Activated CD4-positive, alpha-beta T cell treated with anti-CD3 and anti-CD28 coated beads for 48 hours (primary cell): ENCODE results near the gene PLIN5.
"Not testable (repeated sequence)": the region's sequence is repeated elsewhere in the genome, so short reads cannot be mapped to it uniquely, and the experiment has no call there.

Experiments
- DNase-seq: peaks from one replicate; pipeline ENCODE4 v3.0.0-alpha.2; 2020

PLIN5 gene

DNA sequence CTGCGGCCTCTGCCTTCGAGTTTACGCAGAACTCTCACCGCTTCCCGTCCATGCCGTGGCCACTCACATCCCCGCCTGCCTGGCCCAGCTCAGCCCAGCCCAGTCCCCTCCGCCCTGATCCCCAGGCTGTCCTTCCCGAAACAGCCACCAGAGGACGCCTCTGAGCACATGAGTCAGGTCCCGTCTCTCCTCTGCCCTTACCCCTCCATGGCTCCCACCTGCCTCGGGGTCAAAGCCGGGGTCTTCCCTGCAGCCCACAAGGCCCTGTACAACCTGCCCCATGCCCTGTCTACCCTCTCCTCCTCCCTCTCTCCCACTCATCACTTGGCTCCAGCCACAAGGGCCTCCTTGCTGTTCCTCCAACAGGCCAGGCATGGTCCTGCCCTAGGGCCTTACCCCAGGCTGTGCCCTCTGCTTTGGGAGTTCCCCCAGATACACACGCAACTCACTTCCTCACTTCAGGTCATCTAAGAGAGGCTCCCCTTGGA lies 32.6 kb upstream of the PLIN5 start:
- peak; percentile 82 for DNase-seq

DNA sequence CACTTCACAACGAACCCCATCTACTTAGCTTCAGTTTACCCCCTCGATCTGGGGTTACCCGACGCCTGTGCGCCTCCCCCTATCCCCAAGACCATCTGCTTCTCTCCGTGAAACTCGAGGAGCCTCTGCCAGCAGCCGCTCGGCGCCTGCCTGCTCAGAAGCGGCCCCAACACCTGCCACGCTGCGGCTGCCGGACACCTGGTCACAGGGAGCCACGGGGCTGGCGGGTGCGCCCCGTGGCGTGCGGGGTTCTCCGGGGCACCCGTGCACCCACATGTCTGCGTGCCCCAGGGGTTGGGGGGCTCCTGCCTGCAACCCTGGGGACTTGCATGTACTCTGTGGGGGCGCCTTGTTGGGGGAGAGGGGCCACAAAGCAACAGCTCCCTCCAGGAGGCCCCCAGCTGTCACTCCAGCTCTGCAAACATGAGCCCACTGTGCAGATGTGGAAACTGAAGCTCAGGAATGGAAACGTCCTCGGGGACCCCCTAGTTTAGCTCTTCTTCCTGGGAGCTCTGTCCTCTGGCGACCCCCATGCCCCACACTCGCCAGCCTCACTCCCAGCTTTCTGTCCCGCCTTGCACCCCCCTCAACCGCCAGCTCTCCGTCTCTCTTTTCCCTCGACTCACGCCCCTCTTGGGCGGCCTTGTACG lies 31.5 kb upstream of the PLIN5 start:
- no peak for DNase-seq

DNA sequence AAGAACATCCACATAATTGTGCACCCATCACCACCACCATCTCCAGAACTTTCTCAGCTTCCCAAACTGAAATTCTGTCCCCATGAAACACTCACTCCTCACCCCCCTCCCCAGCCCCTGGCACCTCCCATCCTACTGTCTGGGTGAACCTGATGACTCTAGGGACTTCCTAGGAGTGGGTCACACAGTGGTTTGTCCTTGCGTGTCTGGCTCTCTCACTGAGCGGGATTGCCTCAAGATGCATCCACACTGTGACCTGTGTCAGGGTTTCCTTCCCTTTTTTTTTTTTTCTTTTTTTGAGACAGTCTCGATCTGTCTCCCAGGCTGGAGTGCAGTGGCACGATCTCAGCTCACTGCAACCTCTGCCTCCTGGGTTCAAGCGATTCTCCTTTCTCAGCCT lies 28.5 kb upstream of the PLIN5 start:
- not testable (repeated sequence) for DNase-seq

DNA sequence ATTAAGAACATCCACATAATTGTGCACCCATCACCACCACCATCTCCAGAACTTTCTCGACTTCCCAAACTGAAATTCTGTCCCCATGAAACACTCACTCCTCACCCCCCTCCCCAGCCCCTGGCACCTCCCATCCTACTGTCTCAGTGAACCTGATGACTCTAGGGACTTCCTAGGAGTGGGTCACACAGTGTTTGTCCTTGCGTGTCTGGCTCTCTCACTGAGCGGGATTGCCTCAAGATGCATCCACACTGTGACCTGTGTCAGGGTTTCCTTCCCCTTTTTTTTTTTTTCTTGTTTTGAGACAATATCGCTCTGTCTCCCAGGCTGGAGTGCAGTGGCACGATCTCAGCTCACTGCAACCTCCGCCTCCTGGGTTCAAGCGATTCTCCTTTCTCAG lies 27.1 kb upstream of the PLIN5 start:
- DNase-seq: not testable (repeated sequence)

DNA sequence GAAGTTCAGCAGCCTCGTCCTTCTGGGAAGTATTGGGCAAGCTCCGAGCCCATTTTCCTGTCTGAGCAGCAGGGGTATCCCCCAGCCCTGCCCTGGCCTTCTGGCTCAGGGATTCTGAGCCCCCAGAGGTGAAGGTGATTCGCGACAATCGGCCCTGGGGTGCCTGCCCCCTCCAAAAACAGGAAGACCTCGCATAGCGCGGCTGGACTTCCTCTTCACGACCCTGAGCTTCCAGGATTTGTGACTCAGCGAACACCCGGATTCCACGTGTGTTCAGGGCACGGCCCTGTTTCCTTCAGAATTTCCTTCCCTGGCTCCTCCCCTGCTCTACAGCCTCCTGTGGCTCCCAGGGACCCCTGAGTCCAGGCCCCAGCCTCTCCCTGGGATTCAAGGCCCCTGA lies 24.5 kb upstream of the PLIN5 start, which contains the start of gene SEMA6B:
TSS of gene SEMA6B (minus strand) at position 116 of the 400 bp plus-strand sequence. CDS start 1,227 bp downstream, outside the sequence.
- no peak for DNase-seq

DNA sequence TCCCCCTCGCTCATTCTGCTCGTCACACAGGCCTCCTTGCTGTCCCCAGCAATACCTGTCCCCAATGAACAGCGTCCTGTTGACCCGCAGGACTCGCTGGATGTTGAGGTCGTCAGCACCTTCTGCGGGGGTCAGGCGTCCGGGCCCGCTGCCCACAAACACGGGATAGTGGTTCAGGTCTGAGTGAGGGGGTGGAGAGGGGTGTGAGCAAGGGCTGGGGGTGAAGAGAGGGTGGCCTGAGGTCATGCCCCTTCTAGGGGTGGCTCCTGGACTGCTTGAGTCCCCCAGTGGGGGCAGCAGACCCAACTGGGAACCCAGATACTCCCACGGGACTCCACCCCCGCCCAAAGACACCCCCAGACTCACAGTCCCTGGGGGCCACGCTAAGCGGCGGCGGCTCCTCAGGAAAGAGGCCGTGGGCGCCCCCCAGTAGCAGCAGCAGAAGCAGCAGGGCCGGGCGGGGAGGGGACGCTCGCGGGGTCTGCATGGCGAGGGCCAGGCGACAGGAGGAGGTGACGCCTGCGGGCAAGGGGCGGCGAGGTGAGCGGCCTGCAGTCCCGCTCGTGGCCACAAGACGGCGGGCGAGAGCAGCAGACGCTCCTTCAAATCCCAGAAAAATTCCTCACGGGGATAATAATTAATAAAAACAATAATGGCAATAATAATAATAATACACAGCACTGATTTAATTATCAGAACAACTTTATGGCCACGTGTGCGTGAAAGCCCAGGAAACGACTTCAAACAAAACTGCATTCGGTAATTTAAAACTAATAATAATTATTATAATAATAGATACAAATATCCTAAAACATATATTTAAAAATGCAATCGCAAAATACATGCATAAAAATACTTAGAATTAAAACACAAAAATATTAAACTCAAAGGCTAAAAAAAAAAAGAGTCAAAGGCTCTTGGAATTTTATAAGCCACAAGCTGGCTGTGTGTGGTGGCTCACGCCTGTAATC lies 23.2 kb upstream of the PLIN5 start:
- DNase-seq: peak; percentile 56

DNA sequence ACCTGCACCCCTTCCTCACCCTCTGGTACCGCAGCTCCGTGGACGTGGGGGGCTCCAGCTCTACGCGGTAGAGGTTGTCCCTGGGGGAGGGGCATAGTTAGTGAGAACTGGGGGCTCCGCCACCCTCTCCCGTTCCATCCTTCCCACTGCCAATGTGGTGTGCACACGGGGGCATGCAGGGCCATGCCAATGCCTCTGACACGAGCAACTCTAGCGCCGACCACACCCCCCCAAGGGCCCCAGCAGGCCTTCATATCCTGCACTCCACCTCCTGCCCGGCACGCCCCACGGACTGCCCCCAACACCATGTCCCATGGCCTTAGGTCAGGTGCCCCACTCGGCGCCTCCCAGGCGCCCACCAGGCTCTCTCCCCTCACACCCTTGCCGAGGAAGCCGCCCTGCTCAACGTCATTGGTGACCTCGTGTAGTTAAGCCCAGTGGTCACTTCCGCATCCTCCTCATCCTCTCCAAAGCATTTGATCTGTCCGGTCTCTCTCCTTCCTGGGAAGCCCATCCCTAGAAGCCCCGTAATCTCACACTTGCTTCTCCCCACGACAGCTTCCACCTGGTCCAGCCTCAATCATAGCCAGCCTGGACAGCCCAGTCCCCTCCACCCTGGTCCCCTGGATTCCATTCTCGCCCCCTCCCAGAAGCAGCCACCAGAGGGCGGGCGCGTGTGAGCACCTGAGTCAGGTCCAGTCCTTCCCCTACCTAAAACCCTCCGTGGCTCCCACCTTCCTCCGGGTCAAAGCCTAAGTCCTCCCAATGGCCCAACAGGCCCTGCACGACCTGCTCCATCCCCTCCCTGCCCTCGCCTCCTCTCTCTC lies 22.3 kb upstream of the PLIN5 start:
- peak; percentile 56 for DNase-seq

DNA sequence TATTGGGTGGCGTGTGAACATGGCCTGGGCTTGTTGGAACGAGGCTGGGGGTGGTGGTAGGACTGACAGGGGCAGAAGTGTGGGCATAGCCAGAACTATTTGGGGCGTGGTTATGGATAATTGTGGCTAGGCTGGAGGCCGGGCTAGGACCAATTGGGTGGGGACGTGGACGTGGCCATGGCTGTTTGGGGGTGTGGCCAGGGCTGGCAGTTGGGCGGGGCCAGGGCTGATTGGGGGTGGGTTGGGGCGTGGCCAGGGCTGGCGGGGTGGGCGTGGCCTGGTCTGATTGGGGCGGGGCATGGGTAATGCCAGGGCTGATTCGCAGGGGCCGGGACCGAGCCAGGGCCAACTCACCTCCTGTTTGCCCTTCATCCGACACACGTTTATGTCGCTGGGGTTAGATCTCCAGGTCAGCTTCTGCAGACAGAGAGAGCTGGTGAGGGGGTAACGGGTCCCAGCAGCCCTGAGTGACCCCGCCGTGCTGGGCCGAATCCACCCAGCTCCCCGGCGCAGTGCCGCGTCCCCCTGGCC lies 21.6 kb upstream of the PLIN5 start:
- peak; percentile 65 for DNase-seq

DNA sequence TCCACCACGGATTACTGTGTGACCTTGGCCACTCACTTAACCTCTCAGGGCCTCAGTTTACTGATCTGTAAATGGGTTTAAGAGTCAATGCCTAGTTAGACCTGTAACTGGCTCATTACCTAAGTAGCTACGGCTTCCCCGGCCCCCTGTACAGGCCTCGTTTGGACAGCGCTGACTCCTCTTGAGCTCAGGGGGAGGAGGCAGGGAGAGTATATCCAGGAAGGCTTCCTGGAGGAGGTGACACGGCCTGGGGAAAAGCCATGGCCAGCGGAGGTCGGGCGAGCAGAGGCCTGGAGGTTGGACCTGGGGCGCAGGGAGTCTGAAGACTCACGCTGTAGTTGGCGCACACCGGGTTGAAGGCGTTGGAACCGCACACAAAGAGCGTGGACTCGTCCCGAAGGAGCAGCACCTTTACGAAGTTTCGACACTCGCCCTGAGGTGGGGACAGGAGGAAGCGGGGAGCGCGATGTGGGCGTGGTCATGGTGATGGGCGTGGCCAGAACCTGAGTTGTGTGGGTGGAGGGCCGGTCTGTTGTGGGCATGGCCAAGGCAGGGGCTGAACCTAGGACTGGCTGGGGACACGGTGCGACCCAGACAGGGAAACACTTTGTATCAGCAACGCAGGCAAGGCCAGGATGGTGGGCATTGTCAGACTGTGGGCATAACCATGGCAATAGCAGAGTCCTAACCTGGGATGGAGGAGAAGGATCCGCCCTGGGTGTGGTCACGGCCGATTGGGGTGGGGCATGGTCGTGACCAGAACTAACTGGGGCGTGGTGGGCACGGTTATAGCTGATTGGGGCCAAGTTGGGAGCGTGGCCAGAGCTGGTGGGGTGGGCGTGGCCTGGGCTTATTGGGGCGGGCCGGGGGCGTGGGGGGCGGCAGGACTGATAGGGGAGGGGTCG lies 20.9 kb upstream of the PLIN5 start:
- peak; percentile 17 for DNase-seq

DNA sequence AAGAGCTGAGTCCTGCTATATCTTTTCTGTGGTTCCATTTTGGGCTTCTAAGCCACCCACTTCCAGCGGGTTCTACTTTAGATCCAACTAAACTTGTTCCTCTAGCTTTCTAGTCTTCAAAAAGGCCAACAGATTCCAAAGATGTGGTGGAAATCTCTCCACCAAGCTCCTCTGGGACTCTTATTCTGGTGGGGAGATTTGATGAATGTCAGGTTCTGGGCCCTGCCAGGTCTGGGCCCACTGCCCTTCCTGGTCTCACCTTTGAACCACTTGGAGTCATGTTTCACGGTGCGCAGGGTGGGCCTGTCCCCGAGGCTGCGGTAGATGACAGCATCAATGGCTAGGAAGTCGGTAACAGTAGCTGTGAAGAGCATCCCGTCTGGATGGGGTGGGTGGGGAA lies 19.7 kb upstream of the PLIN5 start:
- DNase-seq: no peak

DNA sequence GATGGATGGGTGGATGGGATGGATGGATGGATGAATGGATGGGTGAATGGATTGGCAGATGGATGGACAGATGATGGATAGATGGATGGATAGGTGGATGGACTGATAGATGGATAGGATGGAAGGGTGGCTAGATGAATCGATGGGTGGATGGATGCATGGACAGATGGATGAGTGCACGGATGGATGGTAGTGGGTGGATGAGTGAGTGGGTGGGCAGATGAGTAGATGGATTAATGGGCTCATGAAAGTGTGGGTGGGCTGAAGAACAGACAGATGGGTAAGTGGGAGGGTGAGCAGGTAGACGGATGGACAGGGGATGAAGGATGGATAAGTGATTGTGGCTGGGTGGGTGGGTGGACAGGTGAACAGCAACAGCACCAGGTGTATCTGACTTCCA lies 18.8 kb upstream of the PLIN5 start:
- DNase-seq: no peak

DNA sequence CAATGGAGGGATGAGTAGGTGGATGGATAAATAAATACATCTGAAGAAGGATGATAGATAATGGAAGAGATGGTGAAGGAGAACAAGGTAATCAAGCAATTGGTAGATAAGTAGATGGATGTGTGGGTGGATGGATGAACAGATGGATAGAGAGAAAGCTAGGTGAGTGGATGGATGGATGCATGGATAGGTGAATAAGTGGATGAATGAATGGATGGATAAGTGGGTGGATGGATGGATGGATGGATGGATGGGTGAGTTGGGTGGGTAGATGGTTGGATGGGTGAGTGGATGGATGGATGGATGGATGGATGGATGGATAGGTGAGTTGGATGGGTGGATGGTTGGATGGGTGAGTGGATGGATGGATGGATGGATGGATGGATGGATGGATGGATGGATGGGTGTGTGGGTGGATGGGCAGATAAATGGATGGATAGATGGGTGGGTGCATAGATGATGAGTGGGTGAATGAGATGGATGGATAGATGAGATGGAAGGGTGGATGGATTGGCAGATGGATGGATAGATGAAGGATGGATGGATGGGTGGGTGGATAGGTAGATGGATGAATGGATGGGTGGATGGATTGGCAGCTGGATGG lies 18.2 kb upstream of the PLIN5 start:
- DNase-seq: no peak

DNA sequence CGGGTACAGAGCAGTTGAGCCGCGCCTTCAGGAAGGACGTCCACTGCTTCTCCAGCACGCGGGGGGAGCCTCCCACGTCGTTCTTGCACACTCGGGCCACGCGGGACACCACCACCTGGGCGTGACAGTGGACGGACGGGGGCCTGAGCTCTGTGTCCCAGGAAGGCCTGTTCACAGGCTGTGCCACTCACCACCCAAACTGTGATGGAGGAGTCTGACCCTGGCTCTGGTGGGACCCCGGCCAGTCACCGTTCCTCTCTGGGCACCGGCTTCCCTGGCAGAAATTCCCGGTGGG lies 17.4 kb upstream of the PLIN5 start:
- no peak for DNase-seq

DNA sequence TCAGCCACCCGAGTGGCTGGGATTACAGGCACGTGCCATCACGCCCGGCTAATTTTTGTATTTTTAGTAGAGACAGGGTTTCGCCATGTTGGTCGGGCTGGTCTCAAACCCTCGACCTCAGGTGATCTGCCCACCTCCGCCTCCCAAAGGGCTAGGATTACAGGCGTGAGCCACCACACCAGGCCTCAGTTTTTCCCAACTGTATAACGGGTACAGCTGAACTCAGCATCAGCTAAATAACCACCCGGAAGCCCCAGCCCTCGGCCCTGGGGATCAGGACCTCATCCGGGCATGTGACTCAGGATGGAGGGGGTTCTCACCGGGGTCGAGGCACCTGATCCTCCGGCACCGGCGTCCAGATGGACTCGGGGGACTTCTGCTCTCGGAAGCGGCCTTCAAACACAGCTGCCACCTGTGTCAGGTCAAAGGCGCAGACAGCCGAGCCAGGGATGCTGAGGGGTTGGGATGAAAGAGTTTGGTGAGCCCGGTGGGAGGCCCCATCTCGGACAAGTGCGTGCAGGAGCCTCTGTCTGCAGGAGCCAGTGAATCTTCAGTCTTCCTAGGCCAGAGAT lies 15.5 kb upstream of the PLIN5 start:
- no peak for DNase-seq

DNA sequence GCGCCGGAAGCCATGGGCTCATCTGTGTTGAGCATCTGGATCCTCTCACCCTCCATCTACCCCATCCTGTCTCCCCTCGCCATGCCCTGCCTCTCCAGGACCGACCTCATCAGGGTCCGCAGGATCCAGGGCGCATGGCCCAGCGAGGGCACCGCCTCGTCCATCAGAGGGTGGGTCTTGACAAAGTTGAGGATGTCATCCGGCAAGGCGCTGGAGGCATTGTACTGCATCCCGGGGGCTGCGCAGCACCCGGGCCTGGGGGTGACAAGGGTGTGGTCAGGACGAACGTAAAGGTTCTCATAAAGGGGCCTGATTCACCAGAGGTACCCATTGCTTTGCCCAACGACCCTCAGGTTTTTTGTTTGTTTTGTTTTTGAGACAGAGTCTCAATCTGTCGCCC lies 15.0 kb upstream of the PLIN5 start:
- DNase-seq: no peak

DNA sequence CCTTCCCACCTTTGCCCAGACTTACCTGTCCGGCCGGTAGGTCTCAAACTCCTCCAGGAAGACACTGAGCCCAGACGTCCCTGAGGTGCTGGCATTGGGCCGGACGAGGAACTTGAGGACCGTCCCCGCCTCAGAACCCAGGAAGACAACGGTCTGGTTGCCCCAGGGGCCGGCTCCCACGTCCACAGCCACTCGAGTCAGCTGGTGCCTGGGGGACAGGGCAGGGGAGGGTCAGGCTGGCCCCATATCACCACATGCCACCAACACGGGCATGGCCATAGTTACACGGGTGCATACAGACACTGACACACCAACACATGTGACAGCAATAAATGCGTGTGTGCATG lies 13.2 kb upstream of the PLIN5 start:
- no peak for DNase-seq

DNA sequence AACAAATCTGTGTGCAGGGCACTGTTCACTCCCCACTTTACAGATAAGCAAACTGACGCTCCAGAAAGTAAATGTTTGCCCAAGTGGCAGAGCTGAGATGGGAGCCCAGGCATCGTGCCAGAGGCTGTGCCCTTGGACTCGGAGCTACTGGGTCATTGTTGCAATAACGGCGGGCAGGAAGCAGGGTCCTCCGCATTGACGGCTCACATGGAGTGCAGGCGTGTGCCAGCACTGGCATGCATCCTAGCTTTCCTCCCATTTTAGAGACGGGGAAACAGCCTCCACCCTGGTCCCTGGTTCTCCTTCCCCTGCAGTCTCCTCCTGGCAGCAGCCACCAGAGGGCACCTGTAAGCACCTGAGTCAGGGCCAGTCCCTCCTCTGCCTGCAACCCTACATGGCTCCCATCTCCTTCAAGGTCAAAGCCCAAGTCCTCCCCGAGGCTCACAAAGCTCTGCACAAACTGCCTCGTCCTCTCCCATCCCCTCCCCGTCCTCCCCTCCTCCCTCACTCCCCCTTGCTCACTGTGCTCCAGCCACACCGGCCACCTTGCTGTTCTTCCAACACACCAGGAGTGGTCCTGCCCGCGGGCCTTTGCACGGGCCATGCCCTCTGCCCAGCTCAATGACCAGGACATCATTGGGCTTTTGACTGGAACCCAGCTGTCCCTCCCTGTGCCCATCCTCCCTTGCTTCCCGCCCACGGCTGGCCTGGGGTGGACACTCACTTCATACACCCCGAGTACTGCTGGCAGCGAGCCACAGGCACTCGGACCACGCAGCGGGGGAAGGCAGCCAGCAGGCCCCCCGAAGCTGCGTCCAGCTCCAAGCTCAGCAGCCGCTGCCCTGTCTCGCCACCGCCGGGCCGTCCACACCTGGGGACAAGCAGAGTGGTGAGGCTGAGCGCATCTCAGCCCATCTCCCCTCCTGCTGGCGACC lies 12.5 kb upstream of the PLIN5 start:
- DNase-seq: peak; percentile 57

DNA sequence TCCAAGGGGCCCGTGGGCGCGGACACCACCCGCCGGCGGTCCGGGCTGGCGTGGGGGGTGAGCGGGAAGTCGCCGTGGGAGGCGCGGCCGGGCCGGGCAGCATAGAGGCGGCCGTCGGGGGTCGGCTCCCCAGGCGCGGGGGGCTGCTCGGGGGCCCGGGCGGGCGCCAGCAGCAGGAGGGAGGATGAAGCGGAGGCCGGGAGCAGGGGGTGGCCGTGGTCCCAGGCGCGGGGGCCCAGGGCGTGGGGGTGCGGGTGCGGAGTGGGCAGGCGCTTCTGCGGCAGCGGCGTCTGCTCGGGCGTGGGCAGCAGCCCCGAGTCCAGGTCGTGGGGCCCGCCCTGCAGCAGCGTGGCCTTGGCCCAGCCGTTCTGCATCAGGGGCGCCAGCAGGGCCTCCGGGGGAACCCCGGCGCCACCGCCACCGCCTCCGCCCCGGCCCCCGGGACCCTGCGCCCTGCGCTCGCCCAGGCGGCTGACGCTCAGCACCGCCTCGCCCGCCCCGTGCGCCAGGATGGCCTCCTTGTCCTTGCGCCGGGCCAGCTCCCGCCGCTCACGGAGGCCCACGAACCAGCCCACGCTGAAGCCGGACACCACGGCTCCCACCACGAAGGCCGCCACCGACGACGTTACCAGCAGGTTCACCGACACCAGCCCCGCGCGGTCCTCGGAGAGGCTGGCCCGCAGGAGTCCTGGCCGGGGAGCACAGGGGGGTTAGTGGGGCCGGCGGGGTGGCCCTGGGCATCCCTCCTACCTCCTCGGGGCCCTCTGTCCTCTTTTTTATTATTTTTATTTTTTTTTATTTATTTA lies 9.0 kb upstream of the PLIN5 start:
- DNase-seq: no peak
